OCI-M2 (cell line): Measurements from ENCODE around the gene C2orf69.

ENCODE experiments used
- DNase-seq: peaks from one replicate; lab custom pipeline; 2025; ENCODE audit not compliant: unreplicated experiment; lab: John Stamatoyannopoulos, UW

Gene C2orf69

DNA sequence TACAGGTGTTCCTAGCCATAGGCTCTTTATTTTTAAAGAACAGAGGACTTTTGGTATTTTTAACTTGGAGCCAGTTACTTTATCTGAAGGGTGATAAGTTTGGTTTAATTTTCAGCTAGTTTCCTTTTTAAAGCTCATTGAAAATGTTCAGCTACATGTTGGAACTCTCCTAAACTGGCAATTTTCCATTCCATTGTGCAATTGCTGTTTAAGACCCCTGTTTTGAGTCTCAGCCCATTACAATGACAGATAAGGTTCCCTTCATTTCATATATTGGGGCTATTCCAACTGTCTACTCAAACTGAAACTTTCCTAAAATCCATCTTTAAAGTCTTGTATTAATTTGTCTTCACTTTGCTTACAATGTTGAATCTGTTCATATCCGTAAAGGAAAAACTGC is 55.9 kb downstream of the C2orf69 start:
- DNase-seq = no peak

GRCh38 chr2:199968126-199968525 is 57.0 kb downstream of the C2orf69 start:
- DNase-seq = no peak

DNA sequence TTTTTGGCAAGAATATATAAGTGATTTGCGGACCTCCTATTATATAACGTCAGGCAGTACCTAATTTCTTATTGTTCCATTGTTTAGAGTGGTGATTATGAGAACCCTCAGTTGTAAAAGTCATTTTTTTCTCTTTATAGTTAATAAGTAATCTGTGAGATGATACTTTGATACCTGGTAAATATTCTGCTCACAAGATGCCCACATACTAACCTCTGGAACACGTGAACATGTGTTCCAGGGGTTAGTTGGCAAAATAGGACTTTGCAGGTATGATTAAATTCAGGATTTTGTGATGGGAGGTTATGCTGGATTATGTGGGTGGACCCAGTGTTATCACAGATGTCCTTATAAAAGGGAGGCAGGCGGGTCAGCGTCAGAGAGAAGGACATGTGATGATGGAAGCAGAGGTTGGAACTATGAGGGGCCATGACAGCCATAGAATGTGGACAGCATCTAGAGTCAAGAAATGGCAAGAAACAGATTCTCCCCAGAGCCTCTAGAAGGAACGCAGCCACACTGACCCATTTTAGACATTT is 61.1 kb downstream of the C2orf69 start:
- no peak for DNase-seq

DNA sequence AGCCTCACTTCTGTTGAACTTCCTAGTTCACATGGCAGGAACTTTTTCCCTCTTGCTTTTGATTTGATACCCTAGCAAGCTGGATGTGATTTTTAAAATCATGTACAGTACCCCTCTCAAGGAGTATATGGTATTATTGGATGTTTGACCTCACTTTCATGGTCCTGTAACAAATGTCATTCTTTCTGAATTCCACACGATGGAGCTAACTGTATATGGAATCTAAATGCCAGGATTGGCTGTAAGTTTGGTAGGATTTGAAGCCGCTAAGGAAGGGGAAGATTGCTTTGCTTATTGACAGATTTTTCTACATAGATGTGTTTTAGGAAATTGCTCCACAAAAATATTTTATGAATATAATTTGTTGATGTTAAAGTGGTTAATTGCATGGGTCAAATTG is 62.6 kb downstream of the C2orf69 start:
- no peak for DNase-seq

GRCh38 chr2:199975273-199975895 is 64.3 kb downstream of the C2orf69 start:
- no peak for DNase-seq
